ENCODE data around the gene ABCA13. TPM values are rescaled to one million over a fixed set of nuclear protein-coding genes. Genes with fewer than 3 reads are reported as not detected.

The ABCA13 gene
- total and polyA plus RNA-seq, 2 of the 4 experiments (the other 2 are of a cell fraction): under 0.01 to 0.07 TPM

GRCh38 chr7:48237354-48237753 is 66.1 kb downstream of the ABCA13 start:
- Histone ChIP-seq H3K27ac (ENCODE audit: insufficient read depth, low read length) (no peak overlapping the region), H3K36me3 (ENCODE audit: control insufficient read depth, insufficient read depth, low read length) (no peaks in the 10 kb centered on the region), H3K9me1 (ENCODE audit: insufficient read depth, low read length) (no peaks in the 10 kb centered on the region), H3K4me2 (ENCODE audit: low read depth, low read length) (no peak overlapping the region), H3K56ac (ENCODE audit: extremely low read depth, insufficient read depth, low read length) (no peak overlapping the region), H2BK20ac (ENCODE audit: low read depth, low read length) (no peak overlapping the region), H3K14ac (replicated peaks; ENCODE audit: low read depth, low read length) (no peak overlapping the region), H3K9ac (ENCODE audit: low read depth, low read length) (no peak overlapping the region), H4K20me1 (ENCODE audit: insufficient read depth, low read length) (no peaks in the 10 kb centered on the region), H4K91ac (ENCODE audit: insufficient read depth, low read depth, low read length) (no peak overlapping the region), H3K18ac (ENCODE audit: low read depth, low read length) (no peak overlapping the region), H3K4me3 (ENCODE audit: insufficient read depth, low read depth, low read length) (no peak overlapping the region), H2BK15ac (ENCODE audit: low read depth, low read length) (no peak overlapping the region), H3K4me1 (ENCODE audit: control insufficient read depth, insufficient read depth, low read length) (no peaks in the 10 kb centered on the region), H3K79me1 (ENCODE audit: low read depth in 1 of 2, low read length in 2 of 2) (no peaks in the 10 kb centered on the region), H3K23ac (ENCODE audit: low read depth, low read length) (no peak overlapping the region), H2AFZ (replicated peaks; ENCODE audit: low read length, poor library complexity) (no peak overlapping the region), H3K4ac (ENCODE audit: low read depth, low read length) (no peak overlapping the region), H2BK5ac (ENCODE audit: low read depth, low read length, poor library complexity, severe bottlenecking) (no peak overlapping the region), H4K8ac (ENCODE audit: low read depth in 2 of 2, low read length in 2 of 2) (no peak overlapping the region), H2BK120ac (ENCODE audit: low read depth, low read length) (no peak overlapping the region), H3K27me3 (ENCODE audit: control insufficient read depth, insufficient read depth, low read length) (no peaks in the 10 kb centered on the region), H4K5ac (ENCODE audit: low read depth, low read length) (no peak overlapping the region), H2AK5ac (ENCODE audit: low read depth, low read length) (no peak overlapping the region), H3K9me3 (ENCODE audit: control insufficient read depth, insufficient read depth, low read length) (peaks cover 6% of the 10 kb centered on the region), H2AK9ac (replicated peaks; ENCODE audit: low read depth, low read length, poor library complexity) (no peak overlapping the region)
- in situ Hi-C loops (cut with MboI; ENCODE audit: low sequenced_read_pairs): no loop called here
- TF ChIP-seq NFE2L2 (IDR thresholded peaks at IDR 0.05; ENCODE audit: low read depth, low read length) (no peak), MAZ (IDR thresholded peaks at IDR 0.05; ENCODE audit: borderline replicate concordance, low read depth, low read length) (no peak), RFX5 (IDR thresholded peaks at IDR 0.05; ENCODE audit: low read depth, low read length) (no peak), FOS (IDR thresholded peaks at IDR 0.05; ENCODE audit: low read depth, low read length) (no peak), CEBPB (IDR thresholded peaks at IDR 0.05; ENCODE audit: low read depth, low read length) (no peak), MAFK (IDR thresholded peaks at IDR 0.05; ENCODE audit: low read depth, low read length) (no peak), POLR2A (IDR thresholded peaks at IDR 0.05; ENCODE audit: low read depth, low read length) (no peak), MXI1 (IDR thresholded peaks at IDR 0.05; ENCODE audit: borderline replicate concordance, low read depth, low read length) (no peak), CHD1 (IDR thresholded peaks at IDR 0.05; ENCODE audit: low read depth, low read length) (no peak), RAD21 (IDR thresholded peaks at IDR 0.05; ENCODE audit: low read length) (no peak), BHLHE40 (IDR thresholded peaks at IDR 0.05; ENCODE audit: low read depth, low read length) (no peak), RCOR1 (IDR thresholded peaks at IDR 0.05; ENCODE audit: insufficient replicate concordance, low read length) (no peak), USF2 (IDR thresholded peaks at IDR 0.05; ENCODE audit: low read depth, low read length) (no peak)
- TF ChIP-seq, protein P1, sequence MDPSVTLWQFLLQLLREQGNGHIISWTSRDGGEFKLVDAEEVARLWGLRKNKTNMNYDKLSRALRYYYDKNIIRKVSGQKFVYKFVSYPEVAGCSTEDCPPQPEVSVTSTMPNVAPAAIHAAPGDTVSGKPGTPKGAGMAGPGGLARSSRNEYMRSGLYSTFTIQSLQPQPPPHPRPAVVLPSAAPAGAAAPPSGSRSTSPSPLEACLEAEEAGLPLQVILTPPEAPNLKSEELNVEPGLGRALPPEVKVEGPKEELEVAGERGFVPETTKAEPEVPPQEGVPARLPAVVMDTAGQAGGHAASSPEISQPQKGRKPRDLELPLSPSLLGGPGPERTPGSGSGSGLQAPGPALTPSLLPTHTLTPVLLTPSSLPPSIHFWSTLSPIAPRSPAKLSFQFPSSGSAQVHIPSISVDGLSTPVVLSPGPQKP (IDR thresholded peaks at IDR 0.05; ENCODE audit: borderline replicate concordance, low read depth, low read length): no peak
- TF ChIP-seq, protein P2, sequence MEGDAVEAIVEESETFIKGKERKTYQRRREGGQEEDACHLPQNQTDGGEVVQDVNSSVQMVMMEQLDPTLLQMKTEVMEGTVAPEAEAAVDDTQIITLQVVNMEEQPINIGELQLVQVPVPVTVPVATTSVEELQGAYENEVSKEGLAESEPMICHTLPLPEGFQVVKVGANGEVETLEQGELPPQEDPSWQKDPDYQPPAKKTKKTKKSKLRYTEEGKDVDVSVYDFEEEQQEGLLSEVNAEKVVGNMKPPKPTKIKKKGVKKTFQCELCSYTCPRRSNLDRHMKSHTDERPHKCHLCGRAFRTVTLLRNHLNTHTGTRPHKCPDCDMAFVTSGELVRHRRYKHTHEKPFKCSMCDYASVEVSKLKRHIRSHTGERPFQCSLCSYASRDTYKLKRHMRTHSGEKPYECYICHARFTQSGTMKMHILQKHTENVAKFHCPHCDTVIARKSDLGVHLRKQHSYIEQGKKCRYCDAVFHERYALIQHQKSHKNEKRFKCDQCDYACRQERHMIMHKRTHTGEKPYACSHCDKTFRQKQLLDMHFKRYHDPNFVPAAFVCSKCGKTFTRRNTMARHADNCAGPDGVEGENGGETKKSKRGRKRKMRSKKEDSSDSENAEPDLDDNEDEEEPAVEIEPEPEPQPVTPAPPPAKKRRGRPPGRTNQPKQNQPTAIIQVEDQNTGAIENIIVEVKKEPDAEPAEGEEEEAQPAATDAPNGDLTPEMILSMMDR (conservative IDR thresholded peaks at IDR 0.05; ENCODE audit: low read depth, low read length): no peak
- ChIA-PET POLR2A (ENCODE audit: unreplicated experiment) (no interaction called here), CTCF (no interaction called here)
- no TSS peak for BruUV-seq (replicated peaks)
- no peak for ATAC-seq (ENCODE audit: low read depth)
- no peak for DNase-seq
- intact Hi-C loops (cut with micrococcal nuclease): no loop called here
- dilution Hi-C loops (cut with HindIII; ENCODE audit: low sequenced_read_pairs, unreplicated experiment): no loop called here
